A549 (cell line): ENCODE measurements around the gene HSPA1A.
"Not testable (repeated sequence)": the region's sequence is repeated elsewhere in the genome, so short reads cannot be mapped to it uniquely, and the experiment has no call there.

Experiments
- CTCF ChIP-seq: fragments of >200 bp; sonication (Bioruptor Twin); formaldehyde crosslinking; IDR thresholded peaks from 3 replicates; pipeline ENCODE4 v1.5.1; 2016
- HDAC2 ChIP-seq: fragments of 200-600 bp; sonication (generic); IDR thresholded peaks from 2 replicates; pipeline ENCODE4 v1.6.1; 2016
- JUNB ChIP-seq: fragments of >200 bp; sonication (Bioruptor Twin); formaldehyde crosslinking; IDR thresholded peaks from 2 replicates; pipeline ENCODE4 v1.6.1; 2016
- MAFK ChIP-seq: fragments of 450-650 bp; IDR thresholded peaks from 2 replicates; pipeline ENCODE4 v1.6.1; 2014; ENCODE audit not compliant: partially characterized antibody
- MYC ChIP-seq: IDR thresholded peaks from 2 replicates; pipeline ENCODE4 v1.6.1; 2012; ENCODE audit warnings: mild to moderate bottlenecking, inconsistent platforms, low read length, improper control_type of control experiment, borderline replicate concordance
- POLR2A ChIP-seq: IDR thresholded peaks from 2 replicates; pipeline ENCODE4 v1.6.1; 2012; ENCODE audit warnings: mild to moderate bottlenecking, low read length
- POLR2AphosphoS2 ChIP-seq: conservative IDR thresholded peaks from 2 replicates; pipeline ENCODE4 v1.6.1; 2012; ENCODE audit warnings: low read length, improper control_type of control experiment, inconsistent platforms
- RNF2 ChIP-seq: fragments of 200-600 bp; sonication (generic); IDR thresholded peaks from 2 replicates; pipeline ENCODE4 v1.6.1; 2016; ENCODE audit warnings: low read depth, mild to moderate bottlenecking, antibody characterized with exemption, moderate library complexity, borderline replicate concordance
- SREBF2 ChIP-seq: fragments of 450-650 bp; IDR thresholded peaks from 2 replicates; pipeline ENCODE4 v1.6.1; 2014; ENCODE audit warnings: mild to moderate bottlenecking, moderate library complexity
- TF ChIP-seq, protein P1 (sequence below): fragments of >200 bp; sonication (Bioruptor Twin); formaldehyde crosslinking; IDR thresholded peaks from 3 replicates; pipeline ENCODE4 v1.6.1; 2016
- TF ChIP-seq, protein P2 (sequence below): fragments of 450-650 bp; IDR thresholded peaks from 2 replicates; pipeline ENCODE4 v1.6.1; 2014; ENCODE audit warnings: antibody characterized with exemption

GRCh38 chr6:31817133-31817928, 2.0 kb downstream of the HSPA1A start:
- TF ChIP-seq JUNB, MYC, CTCF, SREBF2, RNF2, HDAC2, MAFK, POLR2AphosphoS2, POLR2A: not testable (repeated sequence)
- TF ChIP-seq, protein P1, sequence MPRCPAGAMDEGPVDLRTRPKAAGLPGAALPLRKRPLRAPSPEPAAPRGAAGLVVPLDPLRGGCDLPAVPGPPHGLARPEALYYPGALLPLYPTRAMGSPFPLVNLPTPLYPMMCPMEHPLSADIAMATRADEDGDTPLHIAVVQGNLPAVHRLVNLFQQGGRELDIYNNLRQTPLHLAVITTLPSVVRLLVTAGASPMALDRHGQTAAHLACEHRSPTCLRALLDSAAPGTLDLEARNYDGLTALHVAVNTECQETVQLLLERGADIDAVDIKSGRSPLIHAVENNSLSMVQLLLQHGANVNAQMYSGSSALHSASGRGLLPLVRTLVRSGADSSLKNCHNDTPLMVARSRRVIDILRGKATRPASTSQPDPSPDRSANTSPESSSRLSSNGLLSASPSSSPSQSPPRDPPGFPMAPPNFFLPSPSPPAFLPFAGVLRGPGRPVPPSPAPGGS: not testable (repeated sequence)
- TF ChIP-seq, protein P2, sequence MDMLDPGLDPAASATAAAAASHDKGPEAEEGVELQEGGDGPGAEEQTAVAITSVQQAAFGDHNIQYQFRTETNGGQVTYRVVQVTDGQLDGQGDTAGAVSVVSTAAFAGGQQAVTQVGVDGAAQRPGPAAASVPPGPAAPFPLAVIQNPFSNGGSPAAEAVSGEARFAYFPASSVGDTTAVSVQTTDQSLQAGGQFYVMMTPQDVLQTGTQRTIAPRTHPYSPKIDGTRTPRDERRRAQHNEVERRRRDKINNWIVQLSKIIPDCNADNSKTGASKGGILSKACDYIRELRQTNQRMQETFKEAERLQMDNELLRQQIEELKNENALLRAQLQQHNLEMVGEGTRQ: not testable (repeated sequence)
